ENCODE measurements around the gene SAMD1.

GRCh38 chr19:14088634-14089411 lies 1.7 kb downstream of the SAMD1 start:
- no peak for TF ChIP-seq CTCF (IDR thresholded peaks at IDR 0.05)
- no peak for TF ChIP-seq POLR2A (IDR thresholded peaks at IDR 0.05)

Measured in lower leg skin (tissue), 3 donors.